T-helper 17 cell (primary cell): ENCODE data around the gene NKTR. TPM values are rescaled to one million over a fixed set of nuclear protein-coding genes. Genes with fewer than 3 reads are reported as not detected.

Source experiments
- ATAC-seq: fragments of 150-1000 bp; cut with Tn5 transposase; 2 replicates; pipeline ENCODE4 v1.10.0; 2021; ENCODE audit warnings: mild to moderate bottlenecking, moderate library complexity
- DNase-seq, 3 donors: peaks; one replicate each; pipeline versions ENCODE4 v3.0.0 to v3.0.0-alpha.2; 2020 to 2021
- H3K9me3 ChIP-seq: one replicate; pipeline ENCODE4 v1.7.0; 2013; ENCODE audit warnings: low read length, mild to moderate bottlenecking; ENCODE audit not compliant: control insufficient read depth, poor library complexity, severe bottlenecking
- H3K27ac Mint-ChIP-seq: one replicate; pipeline ENCODE4 v1.8.0; 2022; ENCODE audit warnings: mild to moderate bottlenecking, moderate library complexity, mixed read lengths
- H3K27me3 Mint-ChIP-seq: one replicate; pipeline ENCODE4 v1.8.0; 2022; ENCODE audit warnings: mixed read lengths
- H3K36me3 Mint-ChIP-seq: one replicate; pipeline ENCODE4 v1.8.0; 2022; ENCODE audit warnings: low read depth, mixed read lengths
- H3K4me1 Mint-ChIP-seq: one replicate; pipeline ENCODE4 v1.8.0; 2022; ENCODE audit warnings: mild to moderate bottlenecking, mixed read lengths
- H3K4me3 Mint-ChIP-seq: one replicate; pipeline ENCODE4 v1.8.0; 2022; ENCODE audit warnings: mild to moderate bottlenecking, moderate library complexity, mixed read lengths
- total RNA-seq, 4 donors: library from RNA in 2 of 4; stranded (reverse) in 2 of 4; gene quantifications; one replicate each; pipeline ENCODE4 v1.2.3 and lab custom pipeline; 2022 to 2026

The NKTR gene
- total RNA-seq, 2 donors from 2014 or later: 240 to 241 TPM

GRCh38 chr3:42686832-42687650 is 86.6 kb downstream of the NKTR start:
- no peak for ATAC-seq
- H3K4me3 Mint-ChIP-seq: peak overlapping the region; percentile 32

GRCh38 chr3:42688016-42688415 is 87.5 kb downstream of the NKTR start:
- H3K9me3 ChIP-seq: no peaks in the 10 kb centered on the region
- Mint-ChIP-seq H3K4me1 (peaks cover 3% of the 10 kb centered on the region), H3K36me3 (no peaks in the 10 kb centered on the region), H3K27me3 (peaks cover 19% of the 10 kb centered on the region), H3K4me3 (no peak overlapping the region), H3K27ac (no peak overlapping the region)
- no peak for DNase-seq
- ATAC-seq: no peak

More at GRCh38 chr3:42686832-42687650, 86.6 kb downstream of the NKTR start:
- no peaks in the 10 kb centered on the region for H3K9me3 ChIP-seq
- peaks cover 3% of the 10 kb centered on the region for H3K4me1 Mint-ChIP-seq
- H3K27ac Mint-ChIP-seq: no peak overlapping the region
- H3K36me3 Mint-ChIP-seq: no peaks in the 10 kb centered on the region
- H3K27me3 Mint-ChIP-seq: peaks cover 24% of the 10 kb centered on the region
- DNase-seq: no peak

GRCh38 chr3:42688487-42689420 is 88.3 kb downstream of the NKTR start:
- H3K27me3 Mint-ChIP-seq: peaks cover 13% of the 10 kb centered on the region
- no peak for ATAC-seq
- H3K27ac Mint-ChIP-seq: no peak overlapping the region
- DNase-seq: no peak
- H3K4me1 Mint-ChIP-seq: peaks cover 3% of the 10 kb centered on the region
- H3K36me3 Mint-ChIP-seq: no peaks in the 10 kb centered on the region
- no peaks in the 10 kb centered on the region for H3K9me3 ChIP-seq
- no peak overlapping the region for H3K4me3 Mint-ChIP-seq

- H3K4me1 Mint-ChIP-seq: peaks cover 3% of the 10 kb centered on the region
- ATAC-seq (no peak), DNase-seq (no peak)
- H3K27ac Mint-ChIP-seq: no peak overlapping the region
- no peak overlapping the region for H3K4me3 Mint-ChIP-seq
- no peaks in the 10 kb centered on the region for H3K36me3 Mint-ChIP-seq
- no peaks in the 10 kb centered on the region for H3K9me3 ChIP-seq
- peaks cover 13% of the 10 kb centered on the region for H3K27me3 Mint-ChIP-seq
These were observed 89.0 kb downstream of the NKTR start for GRCh38 chr3:42689421-42690014.

GRCh38 chr3:42690191-42690590 is 89.7 kb downstream of the NKTR start:
- Mint-ChIP-seq H3K4me3 (no peak overlapping the region), H3K36me3 (no peaks in the 10 kb centered on the region), H3K4me1 (peaks cover 3% of the 10 kb centered on the region), H3K27ac (no peak overlapping the region), H3K27me3 (peaks cover 13% of the 10 kb centered on the region)
- DNase-seq (no peak), ATAC-seq (no peak)
- no peaks in the 10 kb centered on the region for H3K9me3 ChIP-seq

GRCh38 chr3:42690766-42691680 is 90.5 kb downstream of the NKTR start:
- ATAC-seq: no peak
- Mint-ChIP-seq H3K4me3 (no peak overlapping the region), H3K27ac (no peak overlapping the region), H3K4me1 (peaks cover under 1% of the 10 kb centered on the region), H3K36me3 (no peaks in the 10 kb centered on the region), H3K27me3 (peaks cover 8% of the 10 kb centered on the region)
- H3K9me3 ChIP-seq: no peaks in the 10 kb centered on the region
- DNase-seq: no peak

- H3K27ac Mint-ChIP-seq: no peak overlapping the region
- no peak for ATAC-seq
- DNase-seq: no peak
- no peaks in the 10 kb centered on the region for H3K4me1 Mint-ChIP-seq
- H3K4me3 Mint-ChIP-seq: no peak overlapping the region
- no peaks in the 10 kb centered on the region for H3K9me3 ChIP-seq
- H3K36me3 Mint-ChIP-seq: no peaks in the 10 kb centered on the region
- H3K27me3 Mint-ChIP-seq: peaks cover 5% of the 10 kb centered on the region
These were observed 91.6 kb downstream of the NKTR start for GRCh38 chr3:42691816-42692666.

- H3K9me3 ChIP-seq: no peaks in the 10 kb centered on the region
- DNase-seq: no peak
- H3K4me1 Mint-ChIP-seq: no peaks in the 10 kb centered on the region
- H3K36me3 Mint-ChIP-seq: no peaks in the 10 kb centered on the region
- ATAC-seq: no peak
- H3K4me3 Mint-ChIP-seq: no peak overlapping the region
- H3K27me3 Mint-ChIP-seq: peaks cover 5% of the 10 kb centered on the region
- H3K27ac Mint-ChIP-seq: no peak overlapping the region
These were observed 92.4 kb downstream of the NKTR start for GRCh38 chr3:42692667-42693529.

- Mint-ChIP-seq H3K4me3 (no peak overlapping the region), H3K4me1 (peaks cover under 1% of the 10 kb centered on the region), H3K36me3 (no peaks in the 10 kb centered on the region), H3K27me3 (peaks cover 5% of the 10 kb centered on the region), H3K27ac (no peak overlapping the region)
- H3K9me3 ChIP-seq: no peaks in the 10 kb centered on the region
- ATAC-seq: no peak
- DNase-seq: no peak
These were observed 93.0 kb downstream of the NKTR start for GRCh38 chr3:42693530-42693930.

GRCh38 chr3:42694366-42694765 is 93.9 kb downstream of the NKTR start:
- no peaks in the 10 kb centered on the region for H3K9me3 ChIP-seq
- Mint-ChIP-seq H3K4me1 (peaks cover 4% of the 10 kb centered on the region), H3K36me3 (no peaks in the 10 kb centered on the region), H3K27ac (no peak overlapping the region), H3K4me3 (no peak overlapping the region), H3K27me3 (peaks cover 5% of the 10 kb centered on the region)
- ATAC-seq (no peak), DNase-seq (no peak)
